Measurements from ENCODE around the gene ANP32A.

- TF ChIP-seq POLR2A (IDR thresholded peaks at IDR 0.05) (no peak), CTCF (IDR thresholded peaks at IDR 0.05) (no peak), POLR2AphosphoS5 (IDR thresholded peaks at IDR 0.05; ENCODE audit: insufficient read depth in 1 of 2, low read depth in 1 of 2) (no peak)
Measured at GRCh38 chr15:68806220-68807060, 14.3 kb downstream of the ANP32A start.

All from vagina (tissue), 2 donors.